GM03348 (cell line): ENCODE data around the gene CDH4.
"Not testable (repeated sequence)": the region's sequence is repeated elsewhere in the genome, so short reads cannot be mapped to it uniquely, and the experiment has no call there.

ENCODE experiments used
- DNase-seq: peaks from one replicate; pipeline ENCODE4 v3.0.0; 2012; ENCODE audit warnings: low spot score

CDH4 gene

GRCh38 chr20:61979090-61979489, 727.0 kb downstream of the CDH4 start:
- DNase-seq, result no peak

- no peak for DNase-seq
Observed at GRCh38 chr20:61979701-61980635, 727.9 kb downstream of the CDH4 start.

- peak; percentile 37 for DNase-seq
Observed at GRCh38 chr20:61980647-61981583, 728.9 kb downstream of the CDH4 start.

- not testable (repeated sequence) for DNase-seq
Observed at GRCh38 chr20:61981691-61982090, 729.6 kb downstream of the CDH4 start.

- DNase-seq, result no peak
Observed at GRCh38 chr20:61982191-61982950, 730.3 kb downstream of the CDH4 start.

GRCh38 chr20:61982951-61983315, 730.9 kb downstream of the CDH4 start:
- DNase-seq, result no peak

GRCh38 chr20:61983965-61984364, 731.9 kb downstream of the CDH4 start:
- no peak for DNase-seq

GRCh38 chr20:61984431-61984830, 732.4 kb downstream of the CDH4 start:
- not testable (repeated sequence) for DNase-seq

- DNase-seq, result no peak
Observed at GRCh38 chr20:61985096-61985495, 733.0 kb downstream of the CDH4 start.

- DNase-seq, result no peak
Observed at GRCh38 chr20:61986762-61987321, 734.8 kb downstream of the CDH4 start.

GRCh38 chr20:61988665-61989064, 736.6 kb downstream of the CDH4 start:
- DNase-seq, result no peak

- DNase-seq, result no peak
Observed at GRCh38 chr20:61989741-61990140, 737.7 kb downstream of the CDH4 start.
